Measurements from ENCODE around the gene TRIP6.

GRCh38 chr7:100878013-100878412 lies 10.8 kb downstream of the TRIP6 start:
- TF ChIP-seq CTBP1 (IDR thresholded peaks at IDR 0.05; ENCODE audit: borderline replicate concordance), result no peak
- no peak for TF ChIP-seq PKNOX1 (IDR thresholded peaks at IDR 0.05)
- TF ChIP-seq ARNT (IDR thresholded peaks at IDR 0.05), result no peak
- no peak for TF ChIP-seq TARDBP (IDR thresholded peaks at IDR 0.05)
- TF ChIP-seq SP1 (IDR thresholded peaks at IDR 0.05), result no peak

Data from HEK293T (cell line).